ENCODE measurements around the gene DNAH2.

The DNAH2 gene

GRCh38 chr17:7841396-7841914, 123.9 kb downstream of the DNAH2 start:
- DNase-seq = no peak

DNA sequence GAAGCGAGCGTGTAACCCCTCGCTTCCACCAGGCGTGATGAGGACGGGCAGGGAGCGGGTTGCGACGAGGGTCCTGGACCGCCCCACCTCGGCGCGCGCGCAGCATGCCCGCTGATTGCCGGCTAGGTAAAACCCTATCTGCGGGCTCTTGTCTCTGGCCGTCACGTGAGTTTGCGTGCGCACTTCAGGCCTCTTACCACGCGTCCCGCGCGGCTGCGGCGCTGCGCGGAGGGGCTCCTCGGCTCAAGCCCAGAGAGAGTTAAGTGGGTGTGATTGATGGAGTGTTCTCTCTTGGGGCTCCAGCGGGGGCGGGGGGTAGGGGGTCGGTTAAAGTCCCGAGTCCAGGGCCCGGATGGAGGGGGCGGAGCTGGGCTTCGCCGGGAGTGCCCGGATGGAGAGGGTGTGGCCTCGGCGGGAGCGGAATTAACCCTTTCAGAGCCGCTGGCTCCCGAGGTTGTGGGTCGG, 124.4 kb downstream of the DNAH2 start:
- peak; percentile 59 for DNase-seq

GRCh38 chr17:7842380-7843256, 125.1 kb downstream of the DNAH2 start:
- peak; percentile 72 for DNase-seq

DNA sequence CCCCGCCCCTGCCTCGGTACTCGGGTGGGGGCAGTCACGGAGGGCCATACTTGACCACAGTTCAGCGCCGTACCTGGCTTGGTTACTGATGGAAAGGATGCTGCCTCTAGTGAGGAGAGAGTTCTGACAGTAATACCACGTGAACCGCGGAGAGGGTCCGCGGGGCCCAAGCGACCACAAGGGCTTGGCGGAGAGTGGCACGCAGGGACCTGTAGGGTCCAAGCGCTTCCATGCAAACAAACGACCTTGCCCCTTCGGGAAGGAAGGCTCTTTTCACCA, 125.7 kb downstream of the DNAH2 start:
- no peak for DNase-seq

DNA sequence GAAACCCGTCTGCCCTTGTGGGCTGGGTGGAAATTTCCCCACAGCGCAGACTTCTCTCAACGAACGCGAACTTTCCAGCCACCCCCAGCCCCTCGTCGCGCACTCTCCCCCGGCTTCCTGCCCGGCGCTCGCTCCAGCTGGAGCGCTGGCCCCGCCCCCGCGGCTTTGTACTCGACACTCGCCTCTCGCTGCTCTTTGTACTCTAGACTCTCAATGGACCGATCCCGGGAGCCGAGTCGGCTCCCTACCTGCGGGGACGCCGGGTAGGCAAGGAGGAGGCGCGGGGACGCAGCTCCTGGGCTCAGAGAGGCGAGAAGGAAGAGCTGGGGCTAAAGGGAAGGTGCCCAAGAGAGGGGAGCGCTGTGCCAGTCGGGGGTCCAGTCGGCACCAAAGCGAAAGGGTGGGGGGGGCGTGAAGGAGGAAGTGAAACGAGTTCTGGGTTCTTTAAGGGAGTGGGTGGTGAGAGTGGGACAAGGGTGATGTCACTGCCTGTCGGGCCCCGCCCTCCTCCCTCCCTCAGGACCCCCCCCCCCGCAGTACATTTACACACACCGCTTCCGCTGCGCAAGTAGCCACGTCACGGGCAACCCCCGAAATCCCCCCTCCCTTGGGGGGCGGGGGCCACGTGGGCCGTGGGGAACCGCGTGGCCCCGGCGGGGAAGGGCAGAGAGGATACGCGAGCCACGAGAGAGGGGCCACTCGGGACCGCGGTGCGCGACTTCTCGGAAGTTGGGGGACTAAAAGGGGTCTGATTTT, 126.2 kb downstream of the DNAH2 start:
- DNase-seq = peak; percentile 67

DNA sequence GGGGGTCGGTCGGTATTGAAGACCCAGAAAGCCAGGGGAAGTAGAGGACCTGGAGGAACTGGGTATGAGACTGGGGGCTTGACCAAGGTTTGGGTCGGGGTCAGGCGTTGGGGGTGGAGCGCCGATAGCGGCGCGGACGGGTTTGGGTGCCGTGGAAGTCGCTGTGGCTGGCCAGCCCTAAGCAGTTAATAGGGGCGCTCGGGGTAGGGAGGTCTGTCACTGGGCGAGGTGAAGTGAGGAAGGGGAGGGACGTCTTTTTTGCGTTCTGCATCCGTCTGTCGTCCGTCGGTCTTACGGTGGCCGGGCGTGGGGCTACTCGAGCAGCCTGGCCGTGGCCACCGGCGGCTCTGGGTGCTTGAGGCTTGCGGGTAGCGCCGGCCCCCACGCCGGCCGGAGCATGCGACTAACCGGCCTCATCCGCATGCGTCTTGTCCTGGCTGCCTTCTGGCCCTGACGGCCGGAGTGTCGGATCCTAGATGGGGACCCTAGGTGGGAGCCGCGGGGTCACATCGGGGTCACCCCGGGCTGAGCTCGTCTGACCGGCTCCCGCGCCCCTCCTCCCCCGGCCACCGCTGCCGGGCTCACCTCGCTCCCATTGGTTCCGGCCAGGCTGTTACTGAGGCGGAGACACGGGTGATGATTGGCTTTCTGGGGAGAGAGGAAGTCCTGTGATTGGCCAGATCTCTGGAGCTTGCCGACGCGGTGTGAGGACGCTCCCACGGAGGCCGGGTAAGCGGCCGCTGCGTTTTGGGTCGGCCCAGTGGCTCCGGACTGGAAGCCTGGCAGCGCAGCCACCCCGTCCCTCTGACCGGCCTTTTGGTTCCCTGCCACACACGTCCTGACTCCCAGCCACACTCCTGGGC, 127.0 kb downstream of the DNAH2 start:
- peak; percentile 76 for DNase-seq

GRCh38 chr17:7845359-7846062, 128.0 kb downstream of the DNAH2 start:
- no peak for DNase-seq

- no peak for DNase-seq
Observed at GRCh38 chr17:7846063-7846735, 128.7 kb downstream of the DNAH2 start.

DNA sequence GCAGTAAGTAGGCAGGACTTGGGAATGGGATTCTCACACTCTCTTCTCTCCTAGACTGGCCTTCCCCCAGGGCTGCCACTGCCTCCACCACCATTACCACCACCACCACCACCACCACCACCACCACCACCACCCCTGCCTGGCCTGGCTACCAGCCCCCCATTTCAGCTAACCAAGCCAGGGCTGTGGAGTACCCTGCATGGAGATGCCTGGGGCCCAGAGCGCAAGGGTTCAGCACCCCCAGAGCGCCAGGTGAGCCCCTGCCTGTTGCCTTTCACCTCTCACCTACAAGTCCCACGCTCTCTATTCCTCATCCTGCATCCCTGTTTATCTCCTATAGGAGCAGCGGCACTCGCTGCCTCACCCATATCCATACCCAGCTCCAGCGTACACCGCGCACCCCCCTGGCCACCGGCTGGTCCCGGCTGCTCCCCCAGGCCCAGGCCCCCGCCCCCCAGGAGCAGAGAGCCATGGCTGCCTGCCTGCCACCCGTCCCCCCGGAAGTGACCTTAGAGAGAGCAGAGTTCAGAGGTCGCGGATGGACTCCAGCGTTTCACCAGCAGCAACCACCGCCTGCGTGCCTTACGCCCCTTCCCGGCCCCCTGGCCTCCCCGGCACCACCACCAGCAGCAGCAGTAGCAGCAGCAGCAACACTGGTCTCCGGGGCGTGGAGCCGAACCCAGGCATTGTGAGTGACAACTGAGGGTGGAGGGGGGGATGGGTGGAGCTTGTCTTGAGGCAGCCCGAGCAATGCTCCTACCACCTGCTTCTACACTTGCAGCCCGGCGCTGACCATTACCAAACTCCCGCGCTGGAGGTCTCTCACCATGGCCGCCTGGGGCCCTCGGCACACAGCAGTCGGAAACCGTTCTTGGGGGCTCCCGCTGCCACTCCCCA, 129.5 kb downstream of the DNAH2 start:
- no peak for DNase-seq

- DNase-seq = no peak
Observed at GRCh38 chr17:7848131-7848579, 130.6 kb downstream of the DNAH2 start.

DNA sequence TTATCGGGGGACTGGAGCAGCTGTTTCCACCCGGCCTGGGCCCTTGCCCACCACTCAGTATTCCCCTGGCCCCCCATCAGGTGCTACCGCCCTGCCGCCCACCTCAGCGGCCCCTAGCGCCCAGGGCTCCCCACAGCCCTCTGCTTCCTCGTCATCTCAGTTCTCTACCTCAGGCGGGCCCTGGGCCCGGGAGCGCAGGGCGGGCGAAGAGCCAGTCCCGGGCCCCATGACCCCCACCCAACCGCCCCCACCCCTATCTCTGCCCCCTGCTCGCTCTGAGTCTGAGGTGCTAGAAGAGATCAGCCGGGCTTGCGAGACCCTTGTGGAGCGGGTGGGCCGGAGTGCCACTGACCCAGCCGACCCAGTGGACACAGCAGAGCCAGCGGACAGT, 131.2 kb downstream of the DNAH2 start:
- no peak for DNase-seq

- DNase-seq = no peak
Observed at GRCh38 chr17:7849130-7849750, 131.7 kb downstream of the DNAH2 start.

GRCh38 chr17:7849751-7850504, 132.4 kb downstream of the DNAH2 start:
- no peak for DNase-seq

GRCh38 chr17:7850701-7851437, 133.3 kb downstream of the DNAH2 start:
- DNase-seq = no peak

DNA sequence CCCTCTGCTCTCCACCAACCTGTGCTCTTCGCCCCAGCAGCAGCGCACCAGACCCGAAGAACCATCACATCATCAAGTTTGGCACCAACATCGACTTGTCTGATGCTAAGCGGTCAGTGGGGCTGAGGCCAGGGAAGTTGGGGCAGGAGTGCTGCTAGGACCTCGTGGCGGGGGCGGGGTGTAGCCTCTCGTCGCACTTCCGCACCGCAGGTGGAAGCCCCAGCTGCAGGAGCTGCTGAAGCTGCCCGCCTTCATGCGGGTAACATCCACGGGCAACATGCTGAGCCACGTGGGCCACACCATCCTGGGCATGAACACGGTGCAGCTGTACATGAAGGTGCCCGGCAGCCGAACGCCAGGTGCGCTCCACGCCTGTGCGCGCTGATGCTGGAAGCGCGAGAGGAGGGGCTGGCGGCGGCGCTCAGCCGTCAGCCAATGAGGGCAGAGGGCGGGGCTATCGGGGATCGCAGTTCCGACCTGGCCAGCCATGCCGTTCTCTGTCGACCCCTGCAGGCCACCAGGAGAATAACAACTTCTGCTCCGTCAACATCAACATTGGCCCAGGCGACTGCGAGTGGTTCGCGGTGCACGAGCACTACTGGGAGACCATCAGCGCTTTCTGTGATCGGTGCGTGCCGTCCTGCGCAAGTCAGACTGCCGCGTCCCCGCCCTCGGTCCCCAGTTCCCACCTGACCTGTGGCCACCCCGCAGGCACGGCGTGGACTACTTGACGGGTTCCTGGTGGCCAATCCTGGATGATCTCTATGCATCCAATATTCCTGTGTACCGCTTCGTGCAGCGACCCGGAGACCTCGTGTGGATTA, 134.1 kb downstream of the DNAH2 start:
- no peak for DNase-seq

- no peak for DNase-seq
Observed at GRCh38 chr17:7852262-7852670, 134.7 kb downstream of the DNAH2 start.

DNA sequence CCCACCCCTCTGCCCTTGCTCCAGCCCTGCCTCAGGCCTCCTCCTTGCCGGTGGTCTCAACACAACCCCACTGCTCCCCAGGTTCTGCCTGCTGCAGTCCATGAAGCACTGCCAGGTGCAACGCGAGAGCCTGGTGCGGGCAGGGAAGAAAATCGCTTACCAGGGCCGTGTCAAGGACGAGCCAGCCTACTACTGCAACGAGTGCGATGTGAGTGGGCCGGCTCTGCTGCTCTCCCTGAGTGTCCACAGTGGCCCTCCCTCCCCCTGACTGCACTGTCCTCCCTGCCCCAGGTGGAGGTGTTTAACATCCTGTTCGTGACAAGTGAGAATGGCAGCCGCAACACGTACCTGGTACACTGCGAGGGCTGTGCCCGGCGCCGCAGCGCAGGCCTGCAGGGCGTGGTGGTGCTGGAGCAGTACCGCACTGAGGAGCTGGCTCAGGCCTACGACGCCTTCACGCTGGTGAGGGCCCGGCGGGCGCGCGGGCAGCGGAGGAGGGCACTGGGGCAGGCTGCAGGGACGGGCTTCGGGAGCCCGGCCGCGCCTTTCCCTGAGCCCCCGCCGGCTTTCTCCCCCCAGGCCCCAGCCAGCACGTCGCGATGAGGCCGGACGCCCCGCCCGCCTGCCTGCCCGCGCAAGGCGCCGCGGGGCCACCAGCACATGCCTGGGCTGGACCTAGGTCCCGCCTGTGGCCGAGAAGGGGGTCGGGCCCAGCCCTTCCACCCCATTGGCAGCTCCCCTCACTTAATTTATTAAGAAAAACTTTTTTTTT, 135.6 kb downstream of the DNAH2 start:
- no peak for DNase-seq
